Hepatocyte (in vitro differentiated cells): ENCODE data around the gene TUB. TPM values are rescaled to one million over a fixed set of nuclear protein-coding genes. Genes with fewer than 3 reads are reported as not detected.

Source experiments
- DNase-seq: peaks from one replicate; pipeline ENCODE4 v3.0.0-alpha.2; 2016; ENCODE audit warnings: low spot score
- H2AFZ ChIP-seq: fragments of 200-600 bp; sonication (generic); 2 replicates; pipeline ENCODE4 v1.6.0; 2016; ENCODE audit warnings: antibody characterized with exemption, mild to moderate bottlenecking
- H3K27ac ChIP-seq: fragments of 200-600 bp; sonication (generic); 2 replicates; pipeline ENCODE4 v1.5.1; 2016; ENCODE audit warnings: mild to moderate bottlenecking
- H3K27me3 ChIP-seq: fragments of 200-600 bp; sonication (generic); 2 replicates; pipeline ENCODE4 v1.6.1; 2016
- H3K36me3 ChIP-seq: fragments of 200-600 bp; sonication (generic); replicated peaks from 2 replicates; pipeline ENCODE4 v1.5.1; 2016; ENCODE audit warnings: low read depth; ENCODE audit not compliant: insufficient read depth
- H3K4me1 ChIP-seq: fragments of 200-600 bp; sonication (generic); 2 replicates; pipeline ENCODE4 v1.5.1; 2016; ENCODE audit warnings: mild to moderate bottlenecking, moderate library complexity; ENCODE audit not compliant: insufficient read depth
- H3K4me2 ChIP-seq: fragments of 200-600 bp; sonication (generic); 2 replicates; pipeline ENCODE4 v1.6.0; 2016
- H3K4me3 ChIP-seq: fragments of 200-600 bp; sonication (generic); 2 replicates; pipeline ENCODE4 v1.5.1; 2016; ENCODE audit warnings: mild to moderate bottlenecking
- H3K79me2 ChIP-seq: fragments of 200-600 bp; sonication (generic); 2 replicates; pipeline ENCODE4 v1.6.0; 2017; ENCODE audit warnings: mild to moderate bottlenecking
- H3K9me2 ChIP-seq: fragments of 200-600 bp; sonication (generic); replicated peaks from 2 replicates; pipeline ENCODE4 v1.6.0; 2017; ENCODE audit warnings: mild to moderate bottlenecking; ENCODE audit not compliant: insufficient read depth
- H3K9me3 ChIP-seq: fragments of 200-600 bp; sonication (generic); 2 replicates; pipeline ENCODE4 v1.5.1; 2016; ENCODE audit warnings: low read depth, mild to moderate bottlenecking
- H4K20me1 ChIP-seq: fragments of 200-600 bp; sonication (generic); 2 replicates; pipeline ENCODE4 v1.6.0; 2016; ENCODE audit warnings: mild to moderate bottlenecking; ENCODE audit not compliant: insufficient read depth, poor library complexity, severe bottlenecking
- CTCF ChIP-seq: fragments of 200-600 bp; sonication (generic); IDR thresholded peaks from 2 replicates; pipeline ENCODE4 v1.5.1; 2016; ENCODE audit warnings: antibody characterized with exemption, mild to moderate bottlenecking; ENCODE audit not compliant: poor library complexity
- EZH2 ChIP-seq: fragments of 200-600 bp; sonication (generic); IDR thresholded peaks from 2 replicates; pipeline ENCODE4 v1.6.1; 2016; ENCODE audit warnings: antibody characterized with exemption, mild to moderate bottlenecking, borderline replicate concordance
- EZH2phosphoT487 ChIP-seq: fragments of 200-600 bp; sonication (generic); IDR thresholded peaks from one replicate; pipeline ENCODE4 v1.6.1; 2018; ENCODE audit warnings: antibody characterized with exemption, mild to moderate bottlenecking, low read depth, moderate library complexity; ENCODE audit not compliant: unreplicated experiment, severe bottlenecking
- WGBS: methylation state at CpG from one replicate; pipeline ENCODE4 v1.1.6; 2016; ENCODE audit warnings: low lambda C conversion rate; ENCODE audit errors: missing lambda C conversion rate; 5-methylcytosine and 5-hydroxymethylcytosine counted together
- polyA plus RNA-seq: library from polyadenylated mRNA; unstranded; fragments of >200 nt; fragmentation: Nextera tagmentation; extraction: Ambion mirVana; gene quantifications from 2 replicates; pipeline ENCODE4 v1.2.1, GENCODE V29; 2016
- total RNA-seq: library from RNA; depleted of rRNA; stranded (reverse); fragments of >200 nt; gene quantifications from 2 replicates; pipeline ENCODE4 v1.2.3, GENCODE V29; 2014

The TUB gene
- total and polyA plus RNA-seq, 2 experiments from 2014 or later: 5.0 to 18.7 TPM

GRCh38 chr11:8036986-8037385 lies 44.0 kb upstream of the TUB start:
- WGBS: 90% methylated on average over 5 of the region's 5 CpGs
- Histone ChIP-seq H3K9me3 (no peaks in the 10 kb centered on the region), H3K27ac (no peak overlapping the region), H2AFZ (no peak overlapping the region), H3K27me3 (peaks cover 6% of the 10 kb centered on the region), H3K79me2 (no peaks in the 10 kb centered on the region), H4K20me1 (no peaks in the 10 kb centered on the region), H3K4me2 (no peak overlapping the region), H3K9me2 (no peaks in the 10 kb centered on the region), H3K4me3 (no peak overlapping the region), H3K36me3 (no peaks in the 10 kb centered on the region), H3K4me1 (peaks cover 22% of the 10 kb centered on the region)
- no peak for TF ChIP-seq EZH2phosphoT487
- TF ChIP-seq EZH2: no peak
- no peak for TF ChIP-seq CTCF
- DNase-seq: no peak

GRCh38 chr11:8038393-8038792 lies 42.6 kb upstream of the TUB start:
- no peak for TF ChIP-seq EZH2
- TF ChIP-seq CTCF: no peak
- TF ChIP-seq EZH2phosphoT487: no peak
- Histone ChIP-seq H3K36me3 (no peaks in the 10 kb centered on the region), H3K9me2 (no peaks in the 10 kb centered on the region), H3K27me3 (no peaks in the 10 kb centered on the region), H3K79me2 (no peaks in the 10 kb centered on the region), H3K4me1 (peaks cover 21% of the 10 kb centered on the region), H2AFZ (no peak overlapping the region), H3K4me3 (no peak overlapping the region), H3K9me3 (no peaks in the 10 kb centered on the region), H3K4me2 (no peak overlapping the region), H4K20me1 (no peaks in the 10 kb centered on the region), H3K27ac (no peak overlapping the region)
- WGBS: 78% methylated on average over 8 of the region's 8 CpGs
- no peak for DNase-seq

GRCh38 chr11:8038811-8039529 lies 42.0 kb upstream of the TUB start:
- H2AFZ ChIP-seq: no peak overlapping the region
- no peaks in the 10 kb centered on the region for H3K9me3 ChIP-seq
- no peaks in the 10 kb centered on the region for H3K9me2 ChIP-seq
- no peak for DNase-seq
- peaks cover 15% of the 10 kb centered on the region for H3K4me1 ChIP-seq
- WGBS: 89% methylated on average over 12 of the region's 12 CpGs
- H3K36me3 ChIP-seq: no peaks in the 10 kb centered on the region
- no peaks in the 10 kb centered on the region for H3K27me3 ChIP-seq
- TF ChIP-seq EZH2 (no peak), CTCF (no peak), EZH2phosphoT487 (no peak)
- H3K27ac ChIP-seq: no peak overlapping the region
- no peaks in the 10 kb centered on the region for H3K79me2 ChIP-seq
- H4K20me1 ChIP-seq: no peaks in the 10 kb centered on the region
- no peak overlapping the region for H3K4me2 ChIP-seq
- no peak overlapping the region for H3K4me3 ChIP-seq
